ENCODE results near the gene DLL3.
A peak's percentile ranks its signal among the peaks of the same experiment; 100 is the strongest.

Gene DLL3

DNA sequence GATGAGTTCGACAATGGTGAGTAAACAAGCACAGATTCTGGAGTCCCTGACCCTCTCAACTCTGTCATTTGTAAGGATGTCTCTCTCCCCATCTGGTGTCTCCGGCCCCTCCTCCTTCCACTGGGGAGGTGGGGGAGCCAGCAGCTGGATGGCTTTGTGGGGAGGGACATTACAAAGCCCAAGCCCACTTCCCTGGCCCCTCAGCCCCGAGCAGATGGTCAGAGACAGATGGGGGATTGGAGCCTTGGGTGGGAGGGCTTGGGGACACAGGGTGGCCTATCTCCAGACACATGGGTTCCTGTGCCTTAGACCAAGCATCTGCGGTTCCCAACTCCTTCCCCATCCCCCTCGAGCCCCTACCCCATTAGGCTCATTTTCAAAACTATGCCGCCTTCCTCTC lies 15.6 kb upstream of the DLL3 start:
- no peak for DNase-seq

DNA sequence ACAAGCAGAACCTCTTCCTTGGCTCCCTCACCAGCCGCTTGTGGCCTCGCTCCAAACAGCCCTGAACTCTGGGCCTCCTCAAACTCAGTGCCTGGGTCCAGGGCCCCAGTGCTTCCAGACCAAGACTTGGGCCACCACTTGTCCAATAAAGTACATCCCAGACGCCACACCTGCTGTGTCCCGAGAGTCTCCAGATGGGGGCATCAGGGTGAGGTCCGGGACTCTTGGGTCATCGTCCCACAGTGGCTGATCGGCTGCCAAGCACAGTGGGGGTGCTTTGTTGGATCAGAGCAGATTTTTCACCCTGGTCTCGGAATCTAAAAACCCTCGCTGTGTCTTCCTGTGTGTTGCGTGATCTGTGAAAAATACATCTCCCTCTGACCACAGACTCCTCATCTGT lies 9.0 kb upstream of the DLL3 start:
- DNase-seq: no peak

DNA sequence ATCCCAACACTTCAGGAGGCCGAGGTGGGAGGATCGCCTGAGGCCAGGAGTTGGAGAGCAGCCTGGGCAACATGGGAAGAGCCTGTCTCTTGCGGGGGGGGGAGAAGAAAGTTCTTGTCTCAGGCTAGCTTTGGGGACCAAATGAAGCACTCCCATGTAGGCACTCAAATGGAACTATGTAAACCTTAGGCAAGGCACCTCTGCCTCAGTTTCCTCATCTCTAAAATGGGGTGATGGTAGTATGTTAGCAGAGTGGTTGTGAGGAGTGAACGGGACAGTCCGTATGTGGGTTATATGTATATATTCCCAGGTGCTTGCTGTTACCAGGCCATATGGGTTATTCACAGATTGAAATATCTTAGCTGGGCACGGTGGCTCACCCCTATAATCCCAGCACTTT lies 6.5 kb upstream of the DLL3 start:
- no peak for DNase-seq

DNA sequence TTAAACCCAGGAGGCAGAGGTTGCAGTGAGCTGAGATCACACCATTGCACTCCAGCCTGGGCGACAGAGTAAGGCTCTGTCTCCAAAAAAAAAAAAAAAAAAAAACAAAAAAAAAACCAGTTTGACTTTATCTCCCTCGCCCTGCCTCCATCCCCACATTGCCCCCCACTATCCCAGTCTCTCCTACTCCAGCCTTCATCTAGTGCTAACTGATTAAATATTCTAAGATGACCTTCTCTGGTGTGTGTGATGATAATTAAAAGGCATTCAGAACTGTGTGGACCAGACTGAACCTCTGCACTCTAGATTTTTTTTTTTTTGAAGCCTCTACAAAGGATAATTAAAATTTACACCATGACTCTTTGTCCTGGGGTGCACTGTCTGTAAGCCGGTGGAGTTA lies 6.0 kb upstream of the DLL3 start:
- DNase-seq: no peak

DNA sequence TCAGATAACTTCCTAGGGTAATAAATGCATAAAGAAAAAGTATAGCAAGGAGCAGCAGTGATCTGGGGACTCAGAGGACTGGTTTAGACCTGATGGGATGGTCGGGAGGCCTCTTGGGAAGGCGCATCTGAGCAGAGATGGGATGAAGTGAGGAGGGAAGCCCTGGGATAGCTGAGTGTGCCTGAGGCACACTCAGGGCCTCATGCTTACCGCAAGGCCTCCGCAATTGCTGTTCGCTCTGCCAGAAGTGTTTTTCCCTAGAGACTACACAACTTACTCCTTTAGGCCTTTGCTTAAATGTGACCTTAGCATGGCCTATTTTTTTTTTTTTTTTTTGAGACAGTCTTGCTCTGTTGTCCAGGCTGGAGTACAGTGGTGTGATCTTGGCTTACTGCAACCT lies 4.1 kb upstream of the DLL3 start:
- no peak for DNase-seq

DNA sequence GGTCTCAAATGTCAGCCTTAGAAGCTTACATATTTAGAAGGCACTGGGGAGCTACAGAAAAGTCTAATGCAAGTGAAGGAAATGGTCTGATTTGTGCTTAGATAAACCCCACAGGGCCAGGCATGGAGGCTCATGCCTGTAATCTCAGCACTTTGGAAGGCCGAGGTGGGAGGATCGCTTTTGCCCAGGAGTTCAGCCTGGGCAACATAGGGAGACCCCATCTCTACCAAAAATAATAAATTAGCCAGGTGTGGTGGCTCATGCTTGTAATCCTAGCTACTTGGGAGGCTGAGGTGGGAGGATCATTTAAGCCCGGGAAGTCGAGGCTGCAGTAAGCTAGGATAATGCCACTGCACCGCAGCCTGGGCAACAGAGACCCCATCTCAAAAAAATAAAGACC lies 2.7 kb upstream of the DLL3 start:
- DNase-seq: no peak

DNA sequence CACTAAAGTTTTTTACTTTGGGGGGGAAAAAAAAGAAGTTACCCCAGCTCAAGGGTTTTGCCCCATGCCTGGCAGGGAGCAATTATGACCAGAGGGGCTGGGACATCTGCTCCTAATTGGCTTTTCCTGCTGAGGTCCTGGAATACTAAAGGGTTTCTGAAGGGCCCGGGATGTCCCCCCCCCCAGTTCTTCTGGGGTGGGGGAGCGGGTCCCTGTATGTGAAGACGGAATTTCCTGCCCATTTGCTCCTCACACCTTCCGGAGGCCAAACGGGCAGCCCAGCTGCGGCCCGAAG lies 1.1 kb upstream of the DLL3 start:
- no peak for DNase-seq

DNA sequence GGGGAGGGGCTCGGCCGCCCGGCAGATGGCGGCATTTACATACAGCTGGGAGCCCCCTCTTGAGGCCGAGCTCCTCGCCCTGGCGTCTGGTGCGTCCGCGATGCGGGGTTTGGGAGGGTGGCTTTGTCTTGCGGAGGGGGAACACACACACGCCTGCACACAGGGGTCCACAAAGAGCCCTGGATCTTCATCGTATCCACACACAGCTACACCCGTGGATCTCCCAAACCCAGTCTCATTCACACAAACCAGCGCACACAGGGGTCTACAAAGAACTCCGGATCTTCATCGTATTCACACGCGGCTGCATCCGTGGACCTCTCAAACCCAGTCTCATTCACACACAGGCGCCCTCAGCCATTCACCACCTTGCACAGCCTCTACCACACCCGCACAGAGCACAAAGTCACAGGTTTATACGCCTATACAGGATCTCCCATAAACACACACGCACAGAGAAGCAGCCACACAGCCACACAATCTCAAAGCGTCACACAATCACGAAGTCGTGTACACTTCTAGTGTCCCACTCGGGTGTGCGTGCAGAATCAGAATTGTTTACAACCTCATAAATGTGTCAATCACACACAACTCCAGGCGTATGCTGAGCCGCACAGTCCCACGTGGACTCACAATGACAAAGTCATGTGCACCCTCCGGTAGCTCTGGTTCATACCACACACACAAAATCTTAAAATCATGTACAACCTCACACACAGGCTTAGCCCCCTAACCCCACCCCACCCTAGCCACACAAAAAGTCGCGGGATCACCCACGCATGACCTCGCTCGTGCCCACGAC lies 550 bp upstream of the DLL3 start:
- DNase-seq: peak in 1 of 2 experiments; percentile 72

DNA sequence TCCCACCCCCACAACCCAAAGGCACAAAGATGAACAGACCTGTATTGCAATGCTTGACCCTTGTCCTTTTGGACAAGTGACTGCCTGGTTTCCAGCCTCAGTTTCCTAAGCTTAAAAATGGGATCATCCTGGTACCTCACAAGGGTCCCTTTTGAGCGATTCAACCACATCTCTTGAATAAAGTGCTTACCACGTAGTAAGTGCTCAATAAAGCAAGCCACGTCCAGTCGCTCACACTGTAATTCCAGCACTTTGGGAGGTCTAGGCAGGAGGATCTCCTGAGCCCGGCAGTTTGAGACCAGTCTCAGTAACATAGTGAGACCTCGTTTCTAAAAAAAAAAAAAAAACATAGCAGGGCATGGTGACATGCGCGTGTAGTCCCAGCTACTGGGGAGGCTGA lies 1.2 kb downstream of the DLL3 start:
- no peak for DNase-seq

DNA sequence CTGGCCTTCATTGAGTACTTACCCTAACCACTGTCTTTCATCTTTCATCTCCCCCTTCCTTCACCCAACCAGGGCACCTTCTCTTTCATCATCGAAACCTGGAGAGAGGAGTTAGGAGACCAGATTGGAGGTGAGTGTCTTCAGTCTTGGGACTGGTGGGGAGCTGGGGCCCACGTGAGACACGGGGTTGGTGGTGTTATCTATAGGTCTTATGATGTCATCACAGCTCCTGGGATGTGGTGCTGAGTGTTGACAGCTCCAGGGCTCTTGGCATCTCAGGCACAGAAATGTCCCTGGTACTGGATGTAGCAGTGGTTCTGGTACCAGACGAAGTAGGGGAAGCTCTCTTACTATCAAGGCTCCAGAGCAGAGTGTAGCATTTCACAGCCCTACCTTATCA lies 1.8 kb downstream of the DLL3 start:
- DNase-seq: no peak

DNA sequence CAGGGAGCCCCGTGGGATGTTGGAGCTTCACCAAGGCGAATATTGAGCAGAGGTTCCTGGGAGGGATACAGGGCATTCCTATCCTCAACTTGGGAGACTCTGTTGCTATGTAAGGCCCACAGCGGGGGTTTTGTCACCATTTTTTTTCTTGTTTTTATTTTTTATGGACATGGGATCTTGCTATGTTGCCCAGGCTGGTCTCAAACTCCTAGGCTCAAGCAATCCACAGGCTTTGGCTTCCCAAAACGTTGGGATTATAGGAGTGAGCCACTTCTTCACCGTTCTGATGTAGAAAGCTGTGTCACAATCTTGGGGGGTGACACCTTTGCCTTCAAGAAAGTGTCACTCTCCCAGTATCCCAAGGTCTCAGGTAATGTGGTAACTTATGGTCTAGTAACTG lies 2.6 kb downstream of the DLL3 start:
- no peak for DNase-seq

DNA sequence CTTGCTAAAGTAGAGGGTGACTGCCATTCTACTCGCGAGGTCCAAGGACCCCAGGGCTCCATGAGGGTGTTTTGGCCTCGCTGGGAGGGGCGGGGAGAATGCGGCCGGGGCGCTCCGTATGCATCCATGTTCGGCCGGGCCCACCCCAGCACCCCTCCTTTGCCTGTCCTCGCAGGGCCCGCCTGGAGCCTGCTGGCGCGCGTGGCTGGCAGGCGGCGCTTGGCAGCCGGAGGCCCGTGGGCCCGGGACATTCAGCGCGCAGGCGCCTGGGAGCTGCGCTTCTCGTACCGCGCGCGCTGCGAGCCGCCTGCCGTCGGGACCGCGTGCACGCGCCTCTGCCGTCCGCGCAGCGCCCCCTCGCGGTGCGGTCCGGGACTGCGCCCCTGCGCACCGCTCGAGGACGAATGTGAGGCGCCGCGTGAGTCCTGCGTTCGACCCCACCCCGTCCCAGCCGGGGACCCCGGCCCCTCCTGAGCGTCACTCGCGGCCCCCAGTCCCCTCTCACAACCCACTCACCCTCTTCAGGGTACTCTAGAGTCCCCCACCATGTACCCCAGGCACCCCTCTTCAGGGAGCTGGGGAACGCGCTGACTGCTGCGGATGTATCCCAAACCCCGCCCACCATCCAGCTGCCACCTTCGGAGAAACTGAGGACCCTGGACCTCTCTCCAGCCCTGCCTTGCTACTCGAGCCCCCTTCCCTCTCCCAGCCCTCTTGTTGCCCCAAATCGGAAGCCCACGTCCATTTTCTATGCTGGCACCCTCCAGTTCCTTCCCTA lies 4.1 kb downstream of the DLL3 start:
- no peak for DNase-seq

DNA sequence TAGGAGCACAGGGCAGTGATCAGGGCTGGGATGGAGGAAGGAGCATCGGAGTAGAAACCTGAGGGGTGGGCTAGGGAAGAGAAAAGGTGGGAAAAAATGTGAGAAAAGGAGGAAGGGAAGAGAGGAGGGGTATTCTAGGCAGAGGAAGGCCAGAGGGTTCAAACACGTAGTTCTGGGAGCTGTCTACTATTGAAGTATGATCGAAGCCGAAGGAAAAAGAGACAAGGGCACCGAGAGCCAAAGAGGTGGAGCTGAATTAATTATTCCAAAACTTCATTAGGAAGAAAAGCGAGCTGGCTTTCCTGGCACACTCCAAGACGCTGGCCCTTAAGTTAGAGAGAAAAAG lies 7.8 kb downstream of the DLL3 start:
- DNase-seq: no peak

DNA sequence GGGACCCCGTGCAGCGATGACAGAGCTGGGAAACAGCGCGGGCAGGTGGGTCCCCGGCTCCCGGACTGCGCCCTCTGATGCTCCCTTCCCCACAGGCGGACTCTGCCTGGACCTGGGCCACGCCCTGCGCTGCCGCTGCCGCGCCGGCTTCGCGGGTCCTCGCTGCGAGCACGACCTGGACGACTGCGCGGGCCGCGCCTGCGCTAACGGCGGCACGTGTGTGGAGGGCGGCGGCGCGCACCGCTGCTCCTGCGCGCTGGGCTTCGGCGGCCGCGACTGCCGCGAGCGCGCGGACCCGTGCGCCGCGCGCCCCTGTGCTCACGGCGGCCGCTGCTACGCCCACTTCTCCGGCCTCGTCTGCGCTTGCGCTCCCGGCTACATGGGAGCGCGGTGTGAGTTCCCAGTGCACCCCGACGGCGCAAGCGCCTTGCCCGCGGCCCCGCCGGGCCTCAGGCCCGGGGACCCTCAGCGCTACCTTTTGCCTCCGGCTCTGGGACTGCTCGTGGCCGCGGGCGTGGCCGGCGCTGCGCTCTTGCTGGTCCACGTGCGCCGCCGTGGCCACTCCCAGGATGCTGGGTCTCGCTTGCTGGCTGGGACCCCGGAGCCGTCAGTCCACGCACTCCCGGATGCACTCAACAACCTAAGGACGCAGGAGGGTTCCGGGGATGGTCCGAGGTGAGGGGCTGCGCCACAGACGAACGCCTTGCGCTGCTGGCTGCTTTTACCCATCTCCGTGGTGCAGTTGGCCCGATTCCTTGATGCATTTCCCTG lies 8.4 kb downstream of the DLL3 start:
- peak; percentile 54 to 91 for DNase-seq

DNA sequence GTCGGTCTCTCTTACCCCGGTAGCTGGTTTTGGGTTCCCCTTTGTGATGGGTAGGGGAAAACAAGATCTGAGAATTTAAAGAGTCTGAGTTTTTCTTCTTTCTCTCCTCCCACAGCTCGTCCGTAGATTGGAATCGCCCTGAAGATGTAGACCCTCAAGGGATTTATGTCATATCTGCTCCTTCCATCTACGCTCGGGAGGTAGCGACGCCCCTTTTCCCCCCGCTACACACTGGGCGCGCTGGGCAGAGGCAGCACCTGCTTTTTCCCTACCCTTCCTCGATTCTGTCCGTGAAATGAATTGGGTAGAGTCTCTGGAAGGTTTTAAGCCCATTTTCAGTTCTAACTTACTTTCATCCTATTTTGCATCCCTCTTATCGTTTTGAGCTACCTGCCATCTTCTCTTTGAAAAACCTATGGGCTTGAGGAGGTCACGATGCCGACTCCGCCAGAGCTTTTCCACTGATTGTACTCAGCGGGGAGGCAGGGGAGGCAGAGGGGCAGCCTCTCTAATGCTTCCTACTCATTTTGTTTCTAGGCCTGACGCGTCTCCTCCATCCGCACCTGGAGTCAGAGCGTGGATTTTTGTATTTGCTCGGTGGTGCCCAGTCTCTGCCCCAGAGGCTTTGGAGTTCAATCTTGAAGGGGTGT lies 9.1 kb downstream of the DLL3 start:
- no peak for DNase-seq

DNA sequence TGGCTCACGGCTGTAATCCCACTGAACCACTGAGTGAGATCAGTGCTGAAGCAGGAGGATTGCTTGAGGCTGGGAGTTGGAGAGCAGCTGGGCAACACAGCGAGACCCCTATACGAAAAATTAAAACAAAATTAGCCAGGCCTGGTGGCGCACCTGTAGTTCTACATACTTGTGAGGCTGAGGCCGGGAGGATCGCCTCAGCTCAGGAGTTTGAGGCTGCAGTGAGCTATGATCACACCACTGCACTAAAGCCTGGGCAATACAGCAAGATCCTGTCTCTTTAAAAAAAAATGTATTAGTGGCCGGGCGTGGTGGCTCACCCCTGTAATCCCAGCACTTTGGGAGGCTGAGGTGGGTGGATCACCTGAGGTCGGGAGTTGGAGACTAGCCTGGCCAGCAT lies 9.9 kb downstream of the DLL3 start:
- DNase-seq: no peak

DNA sequence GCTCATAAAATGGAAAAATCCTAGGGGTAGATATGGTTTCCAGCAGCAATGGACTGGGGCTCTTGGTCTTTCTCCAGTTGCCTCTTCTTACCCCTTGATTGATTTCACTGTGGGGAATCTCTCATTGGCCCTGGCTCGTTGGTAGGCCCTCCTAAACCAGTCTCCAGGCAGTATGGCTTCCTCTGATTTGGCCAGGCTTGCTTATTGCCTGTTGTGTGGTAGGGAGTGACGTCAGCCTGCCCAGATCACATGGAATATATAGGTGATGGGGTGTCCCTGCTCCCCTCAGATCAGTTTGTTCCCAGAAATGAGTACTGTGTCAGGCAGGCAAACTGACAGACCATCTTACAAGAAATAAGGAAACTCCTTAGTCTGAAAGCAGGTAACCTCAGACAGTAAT lies 10.5 kb downstream of the DLL3 start:
- no peak for DNase-seq

DNA sequence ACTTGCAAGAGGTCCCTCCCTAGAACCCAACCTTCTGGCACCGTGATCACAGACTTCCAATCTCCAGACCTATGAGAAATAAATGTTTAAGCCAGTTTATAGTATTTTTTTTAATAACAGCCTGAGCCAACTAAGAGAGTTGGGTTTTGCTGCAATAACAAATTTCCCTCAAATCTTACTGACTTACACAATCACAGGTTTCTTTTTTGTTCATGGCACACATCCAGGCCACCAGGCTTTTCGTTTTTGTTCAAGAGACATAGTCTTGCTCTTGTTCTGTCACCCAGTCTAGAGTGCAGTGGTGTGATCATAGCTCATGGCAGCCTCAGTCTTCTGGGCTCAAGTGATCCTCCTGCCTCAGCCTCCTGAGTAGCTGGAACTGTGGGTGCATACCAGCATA lies 14.2 kb downstream of the DLL3 start:
- no peak for DNase-seq

DNA sequence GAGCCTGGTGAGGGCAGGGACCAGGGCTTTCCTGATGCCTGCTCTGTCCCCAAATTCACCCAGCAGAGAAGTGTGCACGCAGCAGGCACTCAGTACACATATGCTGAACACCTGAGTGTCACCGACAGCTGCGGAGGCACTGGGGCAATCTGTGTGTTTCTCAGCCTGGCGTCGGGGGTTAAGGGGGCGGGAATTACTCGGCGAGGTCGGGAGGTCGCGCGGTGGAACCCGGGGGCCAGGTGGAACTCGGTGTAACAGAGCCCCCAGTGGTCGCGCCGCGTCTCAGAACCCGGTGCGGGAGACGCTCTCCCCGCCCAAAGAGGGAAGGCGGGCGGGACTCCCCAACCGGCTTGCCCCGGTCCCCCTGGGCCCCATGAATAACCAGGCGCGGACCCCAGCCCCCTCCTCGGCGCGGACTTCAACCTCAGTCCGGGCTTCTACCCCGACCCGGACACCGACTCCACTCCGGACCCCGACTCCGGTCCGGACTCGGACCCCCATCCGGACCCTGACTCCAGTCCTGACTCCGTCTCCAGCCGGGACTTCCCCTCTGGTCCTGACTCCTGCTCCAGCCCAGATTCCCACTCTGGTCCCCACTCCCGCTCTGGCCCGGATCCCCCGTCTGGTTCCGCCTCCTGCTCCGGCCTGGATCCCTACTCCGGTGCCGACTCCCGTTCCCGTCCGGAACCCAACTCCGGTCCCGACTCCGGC lies 16.2 kb downstream of the DLL3 start, which contains the start of gene SELENOV:
Gene SELENOV (plus strand): TSS at position 300 of the 711 bp plus-strand sequence. CDS start 74 bp downstream, at position 374.
- no peak for DNase-seq

DNA sequence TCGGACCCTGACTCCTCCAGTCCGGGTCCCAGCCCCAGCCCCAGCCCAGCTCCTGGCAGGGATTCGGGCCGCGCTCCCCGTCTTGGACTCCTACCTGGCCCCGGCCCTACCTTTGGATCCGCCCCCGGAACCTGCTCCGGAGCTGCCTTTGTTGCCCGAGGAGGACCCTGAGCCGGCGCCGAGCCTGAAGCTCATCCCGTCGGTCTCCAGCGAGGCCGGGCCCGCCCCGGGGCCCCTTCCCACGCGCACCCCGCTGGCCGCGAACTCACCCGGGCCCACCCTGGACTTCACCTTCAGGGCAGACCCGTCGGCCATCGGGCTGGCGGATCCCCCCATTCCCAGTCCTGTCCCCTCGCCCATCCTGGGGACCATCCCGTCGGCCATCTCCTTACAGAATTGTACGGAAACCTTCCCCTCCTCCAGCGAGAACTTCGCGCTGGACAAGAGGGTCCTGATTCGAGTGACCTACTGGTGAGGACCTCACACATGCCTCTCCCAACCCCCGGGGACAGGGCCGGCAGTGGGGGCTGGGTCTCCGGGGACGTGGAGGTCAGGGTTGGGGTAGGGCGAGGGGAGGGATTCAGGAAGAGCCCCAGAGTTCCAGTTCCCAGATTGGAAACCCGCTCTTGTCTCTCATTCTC lies 16.9 kb downstream of the DLL3 start:
- no peak for DNase-seq

DNA sequence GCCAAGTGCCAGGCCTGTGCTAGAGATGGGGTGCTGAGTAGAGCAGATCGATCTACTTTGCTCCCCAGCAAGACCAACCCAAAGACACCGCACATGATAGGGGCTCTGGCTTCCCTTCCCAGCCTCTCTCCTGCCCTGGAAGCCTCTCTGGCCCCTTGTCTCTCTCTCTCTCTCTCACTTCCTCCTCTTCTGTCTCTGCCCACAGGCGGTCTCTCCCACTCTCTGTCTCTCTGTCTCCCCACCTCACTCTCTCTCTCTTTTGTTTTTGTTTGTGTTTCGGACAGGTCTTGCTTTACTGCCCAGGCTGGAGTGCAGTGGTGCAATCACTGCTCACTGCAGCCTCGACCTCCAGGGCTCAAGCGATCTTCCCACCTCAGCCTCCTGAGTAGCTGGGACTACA lies 17.5 kb downstream of the DLL3 start:
- no peak for DNase-seq

DNA sequence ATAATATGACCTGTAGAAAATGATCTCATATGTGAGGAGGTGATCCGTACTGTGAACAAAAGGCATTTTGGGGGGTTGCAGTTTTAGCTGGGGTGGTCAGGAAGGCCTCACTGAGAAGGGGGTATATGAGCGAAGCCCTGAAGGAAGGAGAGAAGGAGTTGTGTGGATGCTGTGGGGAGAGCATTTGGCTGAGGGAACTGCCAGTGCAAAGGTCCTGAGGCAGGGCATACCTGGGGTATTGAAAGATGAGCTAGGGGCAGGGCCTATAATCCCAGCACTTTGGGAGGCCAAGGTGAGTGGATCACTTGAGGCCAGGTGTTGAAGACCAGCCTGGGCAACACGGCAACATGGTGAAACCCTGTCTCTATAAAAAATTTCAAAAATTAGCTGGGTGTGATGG lies 18.7 kb downstream of the DLL3 start:
- no peak for DNase-seq

Measured in NCI-H446 (cell line).